HG03520 (cell line): ENCODE measurements around the gene GOSR2.
"Not testable (repeated sequence)": the region's sequence is repeated elsewhere in the genome, so short reads cannot be mapped to it uniquely, and the experiment has no call there.

Source experiments
- ATAC-seq: cut with Tn5 transposase; IDR thresholded peaks from one replicate; pipeline ENCODE4 v1.9.1; 2021; ENCODE audit warnings: mild to moderate bottlenecking, moderate library complexity; ENCODE audit not compliant: unreplicated experiment

The GOSR2 gene

GRCh38 chr17:46984892-46985291 is 61.9 kb downstream of the GOSR2 start:
- ATAC-seq: no peak

GRCh38 chr17:46986366-46986765 is 63.4 kb downstream of the GOSR2 start:
- no peak for ATAC-seq

GRCh38 chr17:46987927-46988326 is 65.0 kb downstream of the GOSR2 start:
- ATAC-seq: not testable (repeated sequence)

GRCh38 chr17:46989637-46990431 is 66.9 kb downstream of the GOSR2 start:
- no peak for ATAC-seq

- ATAC-seq: no peak
Measured at GRCh38 chr17:46991617-46992016, 68.7 kb downstream of the GOSR2 start.
